ENCODE data around the gene SLC35E2B.
A peak's percentile ranks its signal among the peaks of the same experiment; 100 is the strongest.
"Not testable (repeated sequence)": the region's sequence is repeated elsewhere in the genome, so short reads cannot be mapped to it uniquely, and the experiment has no call there.

Gene SLC35E2B

GRCh38 chr1:1636621-1637478, 55.7 kb downstream of the SLC35E2B start:
- WGBS (ENCODE audit: extremely low coverage, insufficient coverage, low lambda C conversion rate), result no CpG with 5 or more reads among the region's 37 CpGs
- not testable (repeated sequence) for H3K4me1 ChIP-seq (ENCODE audit: control insufficient read depth, low read depth, low read length); H4K8ac ChIP-seq (ENCODE audit: low read depth, low read length)

GRCh38 chr1:1634613-1635012, 58.0 kb downstream of the SLC35E2B start:
- H3K4ac ChIP-seq (ENCODE audit: low read depth, low read length); H3K27ac ChIP-seq (ENCODE audit: low read depth, low read length); H3K79me1 ChIP-seq (ENCODE audit: low read length); H4K5ac ChIP-seq (ENCODE audit: low read length); H3K18ac ChIP-seq (ENCODE audit: low read length); H2BK15ac ChIP-seq (replicated peaks; ENCODE audit: low read depth); H2BK120ac ChIP-seq (ENCODE audit: low read depth, low read length); H3K4me3 ChIP-seq (ENCODE audit: low read length); H3K4me2 ChIP-seq (ENCODE audit: low read length); H4K8ac ChIP-seq (ENCODE audit: low read depth, low read length); H3K4me1 ChIP-seq (ENCODE audit: control insufficient read depth, low read depth, low read length); DNase-seq; H2BK5ac ChIP-seq (ENCODE audit: low read length); H2AK5ac ChIP-seq (ENCODE audit: low read length); H3K36me3 ChIP-seq (ENCODE audit: control insufficient read depth, insufficient read depth, low read length); H3K56ac ChIP-seq (ENCODE audit: low read length); H3K23ac ChIP-seq (ENCODE audit: low read length); H3K27me3 ChIP-seq (ENCODE audit: insufficient read depth, low read length, poor library complexity); H3K9ac ChIP-seq (ENCODE audit: low read length); H3K79me2 ChIP-seq (ENCODE audit: control insufficient read depth, insufficient read depth, low read length): not testable (repeated sequence)
- WGBS (ENCODE audit: extremely low coverage, insufficient coverage, low lambda C conversion rate), result no CpG with 5 or more reads among the region's 13 CpGs

More at GRCh38 chr1:1636621-1637478, 55.7 kb downstream of the SLC35E2B start:
- not testable (repeated sequence) for H3K4ac ChIP-seq (ENCODE audit: low read depth, low read length); H3K27ac ChIP-seq (ENCODE audit: low read depth, low read length); H2AK5ac ChIP-seq (ENCODE audit: low read length); H2BK120ac ChIP-seq (ENCODE audit: low read depth, low read length); H3K79me1 ChIP-seq (ENCODE audit: low read length); H2BK15ac ChIP-seq (replicated peaks; ENCODE audit: low read depth); H3K23ac ChIP-seq (ENCODE audit: low read length); H3K4me3 ChIP-seq (ENCODE audit: low read length); H3K9ac ChIP-seq (ENCODE audit: low read length); H3K4me2 ChIP-seq (ENCODE audit: low read length); H3K18ac ChIP-seq (ENCODE audit: low read length); H2BK5ac ChIP-seq (ENCODE audit: low read length); H3K56ac ChIP-seq (ENCODE audit: low read length); H3K36me3 ChIP-seq (ENCODE audit: control insufficient read depth, insufficient read depth, low read length); DNase-seq; H4K5ac ChIP-seq (ENCODE audit: low read length); H3K79me2 ChIP-seq (ENCODE audit: control insufficient read depth, insufficient read depth, low read length); H3K27me3 ChIP-seq (ENCODE audit: insufficient read depth, low read length, poor library complexity)

- not testable (repeated sequence) for H4K8ac ChIP-seq (ENCODE audit: low read depth, low read length)
- WGBS (ENCODE audit: extremely low coverage, insufficient coverage, low lambda C conversion rate), result no CpG with 5 or more reads among the region's 35 CpGs
Measured at GRCh38 chr1:1633409-1633808, 59.2 kb downstream of the SLC35E2B start.

GRCh38 chr1:1631782-1632420, 60.7 kb downstream of the SLC35E2B start, which contains the start of gene MMP23B:
Gene MMP23B, plus strand, starts transcription at chr1:1632173. Its CDS starts 46 bp downstream, at chr1:1632219.
- Histone ChIP-seq H3K4ac (ENCODE audit: low read depth, low read length) (peak within 1 kb of the TSS; percentile 19), H2BK5ac (ENCODE audit: low read length) (no peak within 1 kb of the TSS), H3K79me2 (ENCODE audit: control insufficient read depth, insufficient read depth, low read length) (no peaks in the 10 kb centered on the region), H4K5ac (ENCODE audit: low read length) (no peak within 1 kb of the TSS), H3K36me3 (ENCODE audit: control insufficient read depth, insufficient read depth, low read length) (no peaks in the 10 kb centered on the region), H3K79me1 (ENCODE audit: low read length) (no peaks in the 10 kb centered on the region), H2BK120ac (ENCODE audit: low read depth, low read length) (no peak within 1 kb of the TSS), H4K8ac (ENCODE audit: low read depth, low read length) (no peak within 1 kb of the TSS), H3K23ac (ENCODE audit: low read length) (no peak within 1 kb of the TSS), H3K56ac (ENCODE audit: low read length) (peak within 1 kb of the TSS; percentile 50), H3K27ac (ENCODE audit: low read depth, low read length) (no peak within 1 kb of the TSS), H2BK15ac (replicated peaks; ENCODE audit: low read depth) (no peak within 1 kb of the TSS), H2AK5ac (ENCODE audit: low read length) (no peak within 1 kb of the TSS), H3K4me1 (ENCODE audit: control insufficient read depth, low read depth, low read length) (no peaks in the 10 kb centered on the region), H3K4me3 (ENCODE audit: low read length) (no peak within 1 kb of the TSS), H3K4me2 (ENCODE audit: low read length) (no peak within 1 kb of the TSS), H3K27me3 (ENCODE audit: insufficient read depth, low read length, poor library complexity) (peaks cover 2% of the 10 kb centered on the region), H3K18ac (ENCODE audit: low read length) (peak within 1 kb of the TSS; percentile 82), H3K9ac (ENCODE audit: low read length) (peak within 1 kb of the TSS; percentile 59)
- no CpG with 5 or more reads among the region's 48 CpGs for WGBS (ENCODE audit: extremely low coverage, insufficient coverage, low lambda C conversion rate)
- peak; percentile 54 for DNase-seq

More at GRCh38 chr1:1633409-1633808, 59.2 kb downstream of the SLC35E2B start:
- not testable (repeated sequence) for H3K4me3 ChIP-seq (ENCODE audit: low read length); H4K5ac ChIP-seq (ENCODE audit: low read length); H3K18ac ChIP-seq (ENCODE audit: low read length); H3K27ac ChIP-seq (ENCODE audit: low read depth, low read length); H2BK5ac ChIP-seq (ENCODE audit: low read length); H3K56ac ChIP-seq (ENCODE audit: low read length); H3K79me2 ChIP-seq (ENCODE audit: control insufficient read depth, insufficient read depth, low read length); H3K4me1 ChIP-seq (ENCODE audit: control insufficient read depth, low read depth, low read length); H3K36me3 ChIP-seq (ENCODE audit: control insufficient read depth, insufficient read depth, low read length); H3K27me3 ChIP-seq (ENCODE audit: insufficient read depth, low read length, poor library complexity); H3K79me1 ChIP-seq (ENCODE audit: low read length); H3K4ac ChIP-seq (ENCODE audit: low read depth, low read length); H3K4me2 ChIP-seq (ENCODE audit: low read length); H3K9ac ChIP-seq (ENCODE audit: low read length); H2BK15ac ChIP-seq (replicated peaks; ENCODE audit: low read depth); H3K23ac ChIP-seq (ENCODE audit: low read length); H2AK5ac ChIP-seq (ENCODE audit: low read length); DNase-seq; H2BK120ac ChIP-seq (ENCODE audit: low read depth, low read length)

- peak overlapping the region; percentile 82 for H3K18ac ChIP-seq (ENCODE audit: low read length)
- H2BK120ac ChIP-seq (ENCODE audit: low read depth, low read length), result no peak overlapping the region
- peaks cover 2% of the 10 kb centered on the region for H3K27me3 ChIP-seq (ENCODE audit: insufficient read depth, low read length, poor library complexity)
- H3K79me2 ChIP-seq (ENCODE audit: control insufficient read depth, insufficient read depth, low read length), result no peaks in the 10 kb centered on the region
- H3K56ac ChIP-seq (ENCODE audit: low read length), result peak overlapping the region; percentile 49
- H2BK15ac ChIP-seq (replicated peaks; ENCODE audit: low read depth), result no peak overlapping the region
- H3K36me3 ChIP-seq (ENCODE audit: control insufficient read depth, insufficient read depth, low read length), result no peaks in the 10 kb centered on the region
- no peaks in the 10 kb centered on the region for H3K4me1 ChIP-seq (ENCODE audit: control insufficient read depth, low read depth, low read length)
- no peak overlapping the region for H3K23ac ChIP-seq (ENCODE audit: low read length)
- no peak overlapping the region for H3K4me2 ChIP-seq (ENCODE audit: low read length)
- DNase-seq, result peak; percentile 46
- H3K4ac ChIP-seq (ENCODE audit: low read depth, low read length), result peak overlapping the region; percentile 19
- H3K4me3 ChIP-seq (ENCODE audit: low read length), result no peak overlapping the region
- WGBS (ENCODE audit: extremely low coverage, insufficient coverage, low lambda C conversion rate), result no CpG with 5 or more reads among the region's 79 CpGs
- no peak overlapping the region for H2AK5ac ChIP-seq (ENCODE audit: low read length)
- no peak overlapping the region for H2BK5ac ChIP-seq (ENCODE audit: low read length)
- H4K5ac ChIP-seq (ENCODE audit: low read length), result no peak overlapping the region
- H3K9ac ChIP-seq (ENCODE audit: low read length), result peak overlapping the region; percentile 54
- no peak overlapping the region for H4K8ac ChIP-seq (ENCODE audit: low read depth, low read length)
- H3K27ac ChIP-seq (ENCODE audit: low read depth, low read length), result no peak overlapping the region
- H3K79me1 ChIP-seq (ENCODE audit: low read length), result no peaks in the 10 kb centered on the region
Measured at GRCh38 chr1:1630965-1631781, 61.4 kb downstream of the SLC35E2B start.
